PFSK-1 (cell line): ENCODE data around the gene SESTD1.

Source experiments
- FOXP2 ChIP-seq: optimal IDR thresholded peaks from 2 replicates; pipeline ENCODE3; 2011; ENCODE audit warnings: borderline replicate concordance, control low read depth, inconsistent platforms; ENCODE audit not compliant: insufficient read depth; ENCODE audit errors: extremely low read length, extremely low read depth
- POLR2AphosphoS5 ChIP-seq: IDR thresholded peaks from 2 replicates; pipeline ENCODE4 v1.6.1; 2012; ENCODE audit warnings: low read depth, mild to moderate bottlenecking, control low read depth, low read length, moderate library complexity
- SIN3A ChIP-seq: IDR thresholded peaks from 2 replicates; pipeline ENCODE4 v1.6.1; 2012; ENCODE audit warnings: mild to moderate bottlenecking, low read length, moderate library complexity, borderline replicate concordance; ENCODE audit not compliant: insufficient read depth
- TAF1 ChIP-seq: IDR thresholded peaks from 2 replicates; pipeline ENCODE4 v1.6.1; 2012; ENCODE audit warnings: low read length, control low read depth, borderline replicate concordance; ENCODE audit not compliant: insufficient read depth
- TF ChIP-seq, protein P1 (sequence below), 2 experiments: IDR thresholded peaks; 2 replicates each; pipeline versions ENCODE4 v1.6.1 to v1.8.0; 2011 to 2012; ENCODE audit warnings: low read depth in 2 of 2, low read length in 2 of 2, control low read depth in 1 of 2, inconsistent platforms in 1 of 2, mild to moderate bottlenecking in 1 of 2, moderate library complexity in 1 of 2; ENCODE audit not compliant: insufficient read depth in 1 of 2

Gene SESTD1

DNA sequence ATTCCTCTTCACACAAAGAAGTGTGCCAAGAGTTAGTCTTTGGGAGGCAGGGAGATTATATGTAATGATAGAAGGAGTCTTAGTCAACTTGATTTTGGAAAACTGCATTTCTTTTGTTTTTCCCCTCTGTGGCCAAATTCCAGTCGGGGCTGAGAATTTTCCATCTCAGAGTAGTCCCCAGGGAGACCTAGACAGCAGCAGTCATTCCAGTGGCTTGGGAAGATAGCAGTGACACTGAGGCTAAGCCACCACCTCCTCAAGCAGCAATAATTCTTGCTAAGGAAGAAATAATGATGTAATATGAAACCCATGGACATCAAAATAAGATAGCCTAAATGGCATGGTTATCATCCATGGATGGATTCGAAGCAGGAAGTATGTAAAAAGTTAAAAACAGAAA lies 193.7 kb downstream of the SESTD1 start:
- TF ChIP-seq TAF1 (no peak), FOXP2 (no peak), SIN3A (no peak), POLR2AphosphoS5 (no peak)
- TF ChIP-seq, protein P1, sequence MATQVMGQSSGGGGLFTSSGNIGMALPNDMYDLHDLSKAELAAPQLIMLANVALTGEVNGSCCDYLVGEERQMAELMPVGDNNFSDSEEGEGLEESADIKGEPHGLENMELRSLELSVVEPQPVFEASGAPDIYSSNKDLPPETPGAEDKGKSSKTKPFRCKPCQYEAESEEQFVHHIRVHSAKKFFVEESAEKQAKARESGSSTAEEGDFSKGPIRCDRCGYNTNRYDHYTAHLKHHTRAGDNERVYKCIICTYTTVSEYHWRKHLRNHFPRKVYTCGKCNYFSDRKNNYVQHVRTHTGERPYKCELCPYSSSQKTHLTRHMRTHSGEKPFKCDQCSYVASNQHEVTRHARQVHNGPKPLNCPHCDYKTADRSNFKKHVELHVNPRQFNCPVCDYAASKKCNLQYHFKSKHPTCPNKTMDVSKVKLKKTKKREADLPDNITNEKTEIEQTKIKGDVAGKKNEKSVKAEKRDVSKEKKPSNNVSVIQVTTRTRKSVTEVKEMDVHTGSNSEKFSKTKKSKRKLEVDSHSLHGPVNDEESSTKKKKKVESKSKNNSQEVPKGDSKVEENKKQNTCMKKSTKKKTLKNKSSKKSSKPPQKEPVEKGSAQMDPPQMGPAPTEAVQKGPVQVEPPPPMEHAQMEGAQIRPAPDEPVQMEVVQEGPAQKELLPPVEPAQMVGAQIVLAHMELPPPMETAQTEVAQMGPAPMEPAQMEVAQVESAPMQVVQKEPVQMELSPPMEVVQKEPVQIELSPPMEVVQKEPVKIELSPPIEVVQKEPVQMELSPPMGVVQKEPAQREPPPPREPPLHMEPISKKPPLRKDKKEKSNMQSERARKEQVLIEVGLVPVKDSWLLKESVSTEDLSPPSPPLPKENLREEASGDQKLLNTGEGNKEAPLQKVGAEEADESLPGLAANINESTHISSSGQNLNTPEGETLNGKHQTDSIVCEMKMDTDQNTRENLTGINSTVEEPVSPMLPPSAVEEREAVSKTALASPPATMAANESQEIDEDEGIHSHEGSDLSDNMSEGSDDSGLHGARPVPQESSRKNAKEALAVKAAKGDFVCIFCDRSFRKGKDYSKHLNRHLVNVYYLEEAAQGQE (IDR thresholded peaks at IDR 0.05; ENCODE audit: insufficient read depth in 1 of 2, low read depth in 2 of 2, low read length in 2 of 2): no peak

DNA sequence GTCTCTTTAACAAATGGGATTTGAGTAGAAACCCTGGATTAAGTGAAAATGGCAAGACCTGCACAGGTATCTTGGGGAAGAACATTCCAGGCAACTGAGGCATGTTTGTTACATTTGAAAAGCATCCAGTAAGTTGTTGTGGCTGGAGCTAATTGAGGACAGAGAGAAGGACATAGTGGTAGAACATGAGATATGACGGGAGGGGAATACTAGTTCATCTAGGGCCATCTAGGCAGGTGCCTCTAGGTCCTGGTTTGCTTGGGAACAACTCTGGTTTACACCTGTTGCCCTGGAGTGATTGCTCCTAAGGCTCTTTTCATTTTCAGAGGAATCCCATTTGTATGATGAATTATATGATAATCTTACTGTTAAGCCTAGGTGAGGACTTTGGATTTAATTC lies 194.9 kb downstream of the SESTD1 start:
- TF ChIP-seq POLR2AphosphoS5 (no peak), SIN3A (no peak)

DNA sequence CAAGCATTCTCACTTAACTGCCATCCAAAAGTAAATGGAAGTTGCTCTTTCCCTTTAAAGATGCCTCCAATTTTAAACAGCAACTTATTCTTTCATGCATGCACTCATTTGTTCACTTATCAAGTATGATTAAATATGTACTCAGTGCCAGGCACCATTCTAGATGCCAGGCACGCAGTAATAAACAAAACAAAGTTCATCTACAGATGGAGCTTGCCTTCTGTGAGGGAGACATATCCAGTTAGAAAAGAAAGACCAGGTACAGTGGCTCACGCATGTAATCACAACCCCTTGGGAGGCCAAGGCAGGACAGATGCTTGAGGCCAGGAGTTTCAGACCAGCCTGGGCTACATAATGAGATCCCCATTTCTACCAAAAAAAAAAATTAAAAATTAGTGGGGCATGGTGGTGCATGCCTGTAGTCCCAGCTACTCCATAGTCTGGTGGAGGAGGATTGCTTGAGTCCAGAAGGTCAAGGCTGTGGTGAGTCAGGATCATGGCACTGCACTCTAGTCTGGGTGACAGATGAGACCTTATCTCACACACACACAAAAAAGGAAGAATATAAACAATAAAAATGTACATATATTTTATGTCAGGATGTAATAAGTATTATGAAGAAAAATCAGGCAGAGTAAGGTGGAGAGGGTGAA lies 195.5 kb downstream of the SESTD1 start:
- TF ChIP-seq, protein P1 (IDR thresholded peaks at IDR 0.05; ENCODE audit: insufficient read depth in 1 of 2, low read depth in 2 of 2, low read length in 2 of 2): no peak
- no peak for TF ChIP-seq SIN3A
- TF ChIP-seq POLR2AphosphoS5: no peak
- no peak for TF ChIP-seq TAF1
- TF ChIP-seq FOXP2: no peak

DNA sequence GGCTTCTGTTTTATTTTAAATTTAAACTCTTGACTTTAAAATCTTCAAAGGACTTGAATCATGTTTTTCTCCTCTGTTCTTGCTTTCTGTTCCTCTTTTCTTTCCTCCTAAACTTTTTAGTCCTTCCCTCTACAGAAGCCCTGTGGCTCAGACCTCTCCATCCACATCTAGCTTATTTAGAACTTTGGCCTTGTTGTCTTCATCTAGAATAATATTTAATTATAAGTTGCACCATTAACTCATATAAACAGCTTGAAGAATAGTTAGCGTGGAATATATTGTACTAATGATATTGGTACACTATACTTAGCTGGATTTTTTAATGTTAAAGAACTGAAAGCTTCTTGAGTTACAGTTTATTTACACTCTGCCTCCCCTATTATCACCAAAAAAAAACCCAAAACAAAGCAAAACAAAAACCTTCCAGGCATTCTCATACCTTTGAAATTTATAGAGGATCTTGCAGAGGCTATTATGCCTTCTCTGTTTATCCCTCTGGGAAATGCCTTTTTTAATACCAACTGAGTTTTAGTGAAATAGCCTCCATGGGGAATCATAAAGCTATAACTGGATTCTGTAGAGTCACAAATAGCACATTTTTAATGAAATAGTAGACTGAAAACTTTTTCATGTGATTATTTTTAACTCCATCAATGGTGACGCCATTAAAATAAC lies 205.5 kb downstream of the SESTD1 start:
- TF ChIP-seq, protein P1 (IDR thresholded peaks at IDR 0.05; ENCODE audit: insufficient read depth in 1 of 2, low read depth in 2 of 2, low read length in 2 of 2): no peak
- no peak for TF ChIP-seq TAF1
- no peak for TF ChIP-seq POLR2AphosphoS5
- no peak for TF ChIP-seq FOXP2
- no peak for TF ChIP-seq SIN3A

DNA sequence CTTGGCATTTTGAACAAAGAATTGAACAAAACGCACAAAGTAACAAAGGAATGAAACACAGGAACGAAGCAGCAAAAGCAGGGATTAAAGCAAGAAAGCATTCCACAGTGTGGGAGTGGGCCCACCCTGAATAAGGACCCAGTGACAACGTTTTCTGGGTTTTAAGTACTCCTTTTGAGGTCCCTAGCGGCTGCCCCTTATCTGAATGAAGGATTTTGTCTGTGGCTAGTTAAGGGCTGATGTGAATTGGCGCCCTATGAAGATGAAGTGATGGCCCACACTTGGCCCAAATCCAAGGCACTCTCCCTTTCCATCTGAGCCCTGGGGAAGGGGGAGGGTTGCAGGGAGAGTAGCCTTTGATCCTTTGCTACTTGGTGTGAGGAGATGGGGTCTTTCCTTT lies 206.9 kb downstream of the SESTD1 start:
- TF ChIP-seq SIN3A: no peak
